Suprapubic skin (tissue), 4 donors: ENCODE measurements around the gene RNF125. TPM values are rescaled to one million over a fixed set of nuclear protein-coding genes. Genes with fewer than 3 reads are reported as not detected.

Experiments used
- DNase-seq, 2 donors: peaks; one replicate each; pipeline ENCODE4 v3.0.0-alpha.2; 2019; ENCODE audit warnings: low spot score in 2 of 2
- H3K27ac ChIP-seq: fragments of 200-600 bp; sonication (generic); one replicate; pipeline ENCODE4 v1.5.1; 2019
- H3K27me3 ChIP-seq: fragments of 200-600 bp; sonication (generic); one replicate; pipeline ENCODE4 v1.5.1; 2019
- H3K36me3 ChIP-seq: fragments of 200-600 bp; sonication (generic); one replicate; pipeline ENCODE4 v1.5.1; 2019
- H3K4me1 ChIP-seq: fragments of 200-600 bp; sonication (generic); one replicate; pipeline ENCODE4 v1.5.1; 2019
- H3K4me3 ChIP-seq: fragments of 200-600 bp; sonication (generic); one replicate; pipeline ENCODE4 v1.5.1; 2019; ENCODE audit warnings: mild to moderate bottlenecking
- H3K9me3 ChIP-seq: fragments of 200-600 bp; sonication (generic); one replicate; pipeline ENCODE4 v1.5.1; 2019
- CTCF ChIP-seq, 2 donors: fragments of 200-600 bp in 1 of 2; fragments of 450-650 bp in 1 of 2; sonication (generic) in 1 of 2; IDR thresholded peaks; one replicate each; pipeline ENCODE4 v1.5.1; 2016 to 2019; ENCODE audit warnings: antibody characterized with exemption in 2 of 2, mild to moderate bottlenecking in 1 of 2, moderate library complexity in 1 of 2
- EP300 ChIP-seq: sonication (generic); formaldehyde crosslinking; IDR thresholded peaks from one replicate; pipeline ENCODE4 v1.6.1; 2017; ENCODE audit warnings: antibody characterized with exemption
- POLR2A ChIP-seq, 2 donors: fragments of 450-650 bp; IDR thresholded peaks; one replicate each; pipeline ENCODE4 v1.6.1; 2017; ENCODE audit warnings: antibody characterized with exemption in 2 of 2, mild to moderate bottlenecking in 2 of 2, moderate library complexity in 2 of 2
- POLR2AphosphoS5 ChIP-seq, 3 donors: sonication (generic); formaldehyde crosslinking; IDR thresholded peaks; one replicate each; pipeline ENCODE4 v1.6.1; 2017; ENCODE audit warnings: antibody characterized with exemption in 3 of 3
- WGBS: methylation state at CpG from one replicate; pipeline ENCODE4 v1.1.5; 2018; 5-methylcytosine and 5-hydroxymethylcytosine counted together
- total RNA-seq, 4 donors: library from RNA; depleted of rRNA; stranded (reverse); fragments of >200 nt; gene quantifications; one replicate each; pipeline ENCODE4 v1.1.0, GENCODE V29; 2016

The RNF125 gene
- total RNA-seq, 4 donors from 2014 or later, result 5.7 to 13.4 (median 11.2) TPM

GRCh38 chr18:31978616-31979015, 40.0 kb upstream of the RNF125 start:
- TF ChIP-seq CTCF (IDR thresholded peaks at IDR 0.05) (no peak), POLR2AphosphoS5 (IDR thresholded peaks at IDR 0.05) (no peak)
- 88% methylated on average over 5 of the region's 5 CpGs for WGBS
- no peaks in the 10 kb centered on the region for H3K27me3 ChIP-seq
- peaks cover 9% of the 10 kb centered on the region for H3K9me3 ChIP-seq
- no peaks in the 10 kb centered on the region for H3K4me1 ChIP-seq
- no peak overlapping the region for H3K4me3 ChIP-seq
- no peaks in the 10 kb centered on the region for H3K36me3 ChIP-seq
- no peak overlapping the region for H3K27ac ChIP-seq
- no peak for DNase-seq

GRCh38 chr18:31979714-31980113, 38.9 kb upstream of the RNF125 start:
- no peak overlapping the region for H3K4me3 ChIP-seq
- TF ChIP-seq EP300, result no peak
- no peak for TF ChIP-seq POLR2AphosphoS5 (IDR thresholded peaks at IDR 0.05)
- TF ChIP-seq CTCF (IDR thresholded peaks at IDR 0.05), result no peak
- no peak for TF ChIP-seq POLR2A (IDR thresholded peaks at IDR 0.05)
- no peak overlapping the region for H3K27ac ChIP-seq
- no peaks in the 10 kb centered on the region for H3K9me3 ChIP-seq
- WGBS, result 90% methylated on average over 2 of the region's 2 CpGs
- DNase-seq, result no peak
- H3K27me3 ChIP-seq, result no peaks in the 10 kb centered on the region
- no peaks in the 10 kb centered on the region for H3K4me1 ChIP-seq
- H3K36me3 ChIP-seq, result no peaks in the 10 kb centered on the region

GRCh38 chr18:31980863-31981262, 37.8 kb upstream of the RNF125 start:
- Histone ChIP-seq H3K4me3 (no peak overlapping the region), H3K36me3 (no peaks in the 10 kb centered on the region), H3K27ac (no peak overlapping the region), H3K9me3 (no peaks in the 10 kb centered on the region), H3K27me3 (no peaks in the 10 kb centered on the region), H3K4me1 (no peaks in the 10 kb centered on the region)
- no peak for DNase-seq
- TF ChIP-seq POLR2AphosphoS5 (IDR thresholded peaks at IDR 0.05) (no peak), CTCF (IDR thresholded peaks at IDR 0.05) (no peak), POLR2A (IDR thresholded peaks at IDR 0.05) (no peak), EP300 (no peak)

- 84% methylated on average over 3 of the region's 3 CpGs for WGBS
- Histone ChIP-seq H3K4me3 (no peak overlapping the region), H3K36me3 (no peaks in the 10 kb centered on the region), H3K4me1 (no peaks in the 10 kb centered on the region), H3K9me3 (no peaks in the 10 kb centered on the region), H3K27ac (no peak overlapping the region), H3K27me3 (no peaks in the 10 kb centered on the region)
- DNase-seq, result no peak
- TF ChIP-seq CTCF (IDR thresholded peaks at IDR 0.05), result no peak
- no peak for TF ChIP-seq EP300
- no peak for TF ChIP-seq POLR2A (IDR thresholded peaks at IDR 0.05)
- no peak for TF ChIP-seq POLR2AphosphoS5 (IDR thresholded peaks at IDR 0.05)
These were observed 35.6 kb upstream of the RNF125 start for GRCh38 chr18:31983020-31983419.

- WGBS, result 74% methylated on average over 5 of the region's 5 CpGs
These were observed 34.6 kb upstream of the RNF125 start for GRCh38 chr18:31983976-31984375.

More at GRCh38 chr18:31983976-31984375, 34.6 kb upstream of the RNF125 start:
- Histone ChIP-seq H3K36me3 (no peaks in the 10 kb centered on the region), H3K4me3 (no peak overlapping the region), H3K9me3 (no peaks in the 10 kb centered on the region), H3K27me3 (no peaks in the 10 kb centered on the region), H3K27ac (no peak overlapping the region), H3K4me1 (no peaks in the 10 kb centered on the region)
- no peak for DNase-seq
- TF ChIP-seq EP300, result no peak
- no peak for TF ChIP-seq CTCF (IDR thresholded peaks at IDR 0.05)
- no peak for TF ChIP-seq POLR2A (IDR thresholded peaks at IDR 0.05)
- no peak for TF ChIP-seq POLR2AphosphoS5 (IDR thresholded peaks at IDR 0.05)
